Measurements from ENCODE around the gene DNAJB14. TPM values are rescaled to one million over a fixed set of nuclear protein-coding genes. Genes with fewer than 3 reads are reported as not detected.

The DNAJB14 gene
- total and polyA plus RNA-seq, 9 donors: 13.4 to 23.3 (median 18.9) TPM

DNA sequence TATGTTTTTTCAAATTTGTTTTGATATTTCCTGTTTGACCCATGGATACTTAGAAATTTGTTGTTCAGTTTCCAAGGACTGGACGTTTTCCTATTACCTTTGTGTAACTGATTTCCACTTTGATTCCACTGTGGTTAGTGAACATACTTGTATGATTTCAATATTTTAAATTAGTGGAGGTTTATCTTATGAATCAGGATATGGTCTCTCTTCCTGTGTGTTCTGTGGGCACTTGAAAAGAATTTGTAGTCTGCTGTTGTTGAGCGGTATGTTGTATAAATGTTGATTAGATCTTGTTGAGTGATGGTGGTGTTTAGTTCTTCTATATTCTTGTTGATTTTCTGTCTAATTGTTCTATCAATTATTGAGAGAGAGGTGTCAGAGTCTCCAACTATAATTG, 31.0 kb downstream of the DNAJB14 start:
- Histone ChIP-seq H3K9me3 (replicated peaks; ENCODE audit: control insufficient read depth, low read depth, low read length) (peaks cover 5% of the 10 kb centered on the region), H3K4me1 (ENCODE audit: control insufficient read depth, insufficient read depth, low read length) (no peaks in the 10 kb centered on the region), H3K4me3 (ENCODE audit: low read length) (no peak overlapping the region), H3K27ac (ENCODE audit: low read length) (no peak overlapping the region), H3K36me3 (ENCODE audit: control insufficient read depth, insufficient read depth, low read length) (peaks cover 18% of the 10 kb centered on the region), H3K27me3 (ENCODE audit: control insufficient read depth, insufficient read depth, low read length) (no peaks in the 10 kb centered on the region)
- DNase-seq: no peak
- WGBS (ENCODE audit: insufficient coverage): no CpG with 5 or more reads among the region's 2 CpGs

DNA sequence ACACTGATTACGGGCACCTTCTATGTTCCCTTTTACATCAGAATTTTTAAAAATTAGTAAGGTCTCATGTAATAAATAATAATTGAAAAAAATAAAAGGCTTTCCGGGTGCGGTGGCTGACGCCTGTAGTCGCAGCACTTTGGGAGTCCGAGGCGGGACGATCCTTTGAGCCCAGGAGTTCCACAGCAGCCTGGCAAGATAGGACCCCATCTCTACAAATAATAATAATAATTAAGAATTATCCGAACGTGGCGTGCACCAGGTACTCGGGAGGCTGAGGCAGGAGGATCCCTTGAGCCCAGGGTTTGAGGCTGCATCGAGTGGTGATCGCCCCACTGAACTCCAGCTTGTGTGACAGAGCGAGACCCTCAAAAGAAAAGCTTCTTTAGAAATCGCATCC, 51.4 kb downstream of the DNAJB14 start:
- peak overlapping the region; percentile 26 for H3K27ac ChIP-seq (ENCODE audit: low read length)
- H3K27me3 ChIP-seq (ENCODE audit: control insufficient read depth, insufficient read depth, low read length): no peaks in the 10 kb centered on the region
- no peaks in the 10 kb centered on the region for H3K9me3 ChIP-seq (replicated peaks; ENCODE audit: control insufficient read depth, low read depth, low read length)
- DNase-seq: peak; percentile 1
- peak overlapping the region; percentile 78 for H3K4me3 ChIP-seq (ENCODE audit: low read length)
- H3K36me3 ChIP-seq (ENCODE audit: control insufficient read depth, insufficient read depth, low read length): peaks cover 2% of the 10 kb centered on the region
- WGBS (ENCODE audit: insufficient coverage): 98% methylated on average over 5 of the region's 16 CpGs
- peaks cover 8% of the 10 kb centered on the region for H3K4me1 ChIP-seq (ENCODE audit: control insufficient read depth, insufficient read depth, low read length)

DNA sequence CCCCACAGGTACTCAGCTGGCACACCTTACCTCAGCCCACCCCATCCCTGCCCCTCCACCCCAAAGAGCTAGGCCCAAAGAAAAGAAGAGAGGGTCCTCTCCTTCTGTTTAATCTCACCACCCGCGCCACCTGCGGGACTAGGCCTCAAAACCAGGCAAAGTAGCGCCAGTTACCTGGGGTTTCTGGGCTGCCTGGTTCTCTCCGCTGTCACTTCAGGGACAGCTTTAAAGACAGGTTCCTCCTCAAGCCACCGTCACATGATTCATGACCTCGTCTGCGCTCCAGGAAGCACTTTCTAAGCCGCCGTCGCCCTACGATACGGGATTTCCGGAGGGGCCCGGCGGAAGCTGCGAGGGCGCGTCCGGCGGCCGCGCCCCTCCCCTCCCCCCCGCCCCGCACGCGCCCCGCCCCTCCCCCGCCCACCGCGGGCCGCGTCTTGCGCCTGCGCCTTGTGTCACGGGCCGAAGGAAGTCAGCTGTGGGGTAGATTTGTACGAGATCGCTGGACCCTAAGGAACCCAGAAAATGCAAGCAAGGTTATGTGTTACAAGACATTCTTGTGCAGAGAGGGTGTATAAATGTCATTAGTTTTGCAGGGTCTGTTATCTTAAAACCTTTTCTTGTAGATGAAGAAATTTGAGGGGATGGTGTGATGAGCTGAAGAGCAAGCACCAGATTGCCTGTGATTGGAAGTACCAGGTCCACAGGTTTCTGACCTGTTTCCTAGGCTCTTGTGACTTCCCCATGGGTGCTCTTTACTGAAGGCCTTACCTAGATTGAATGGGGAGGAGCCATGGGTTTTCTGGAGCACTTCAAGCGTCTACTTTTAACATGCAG, 52.0 kb downstream of the DNAJB14 start, which contains the start of gene LAMTOR3:
LAMTOR3 (minus strand) TSS at position 267 of the 837 bp plus-strand sequence. CDS start 464 bp downstream, outside the sequence.
- WGBS (ENCODE audit: insufficient coverage): 0% methylated on average over 7 of the region's 40 CpGs
- Histone ChIP-seq H3K9me3 (replicated peaks; ENCODE audit: control insufficient read depth, low read depth, low read length) (no peaks in the 10 kb centered on the region), H3K27me3 (ENCODE audit: control insufficient read depth, insufficient read depth, low read length) (no peaks in the 10 kb centered on the region), H3K36me3 (ENCODE audit: control insufficient read depth, insufficient read depth, low read length) (peaks cover 2% of the 10 kb centered on the region), H3K27ac (ENCODE audit: low read length) (peak within 1 kb of the TSS; percentile 57), H3K4me3 (ENCODE audit: low read length) (peak within 1 kb of the TSS; percentile 78), H3K4me1 (ENCODE audit: control insufficient read depth, insufficient read depth, low read length) (peaks cover 8% of the 10 kb centered on the region)
- peak; percentile 98 for DNase-seq

DNA sequence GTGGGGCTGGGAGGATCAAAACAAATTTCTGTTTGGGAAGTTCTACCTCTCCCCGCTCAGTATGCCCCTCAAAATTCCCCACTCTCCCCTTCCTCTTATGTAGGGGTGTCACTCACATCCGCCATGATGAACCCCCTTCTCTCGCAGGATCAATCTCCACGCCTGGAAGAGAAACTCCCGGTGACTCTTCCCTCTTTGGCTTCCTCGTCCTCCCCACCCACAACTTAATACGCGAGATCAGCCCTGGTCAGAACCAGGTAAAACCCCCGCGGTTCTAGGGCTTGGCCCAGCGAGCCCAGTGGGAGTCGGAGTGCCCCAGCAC, 52.6 kb downstream of the DNAJB14 start:
- no peak for DNase-seq

DNA sequence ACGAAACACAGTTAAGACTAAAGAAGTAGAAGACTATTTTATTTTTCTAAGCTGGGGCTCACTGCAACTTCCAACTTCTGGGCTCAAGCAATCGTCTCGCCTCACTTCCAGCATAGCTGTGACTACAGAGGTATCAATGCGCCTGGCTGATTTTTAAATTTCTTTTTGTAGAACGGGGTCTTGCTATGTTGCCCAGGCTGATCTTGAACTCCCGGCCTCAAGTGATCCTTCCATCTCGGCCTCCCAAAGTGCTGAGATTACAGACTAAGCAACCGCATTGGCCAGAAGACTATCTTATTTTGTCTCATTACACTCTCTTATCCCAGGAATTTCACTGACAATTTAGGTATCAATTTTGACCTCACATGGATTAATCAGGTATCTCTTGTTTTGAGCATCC, 53.4 kb downstream of the DNAJB14 start:
- Histone ChIP-seq H3K4me3 (ENCODE audit: low read length) (no peak overlapping the region), H3K4me1 (ENCODE audit: control insufficient read depth, insufficient read depth, low read length) (peaks cover 8% of the 10 kb centered on the region), H3K9me3 (replicated peaks; ENCODE audit: control insufficient read depth, low read depth, low read length) (no peaks in the 10 kb centered on the region), H3K36me3 (ENCODE audit: control insufficient read depth, insufficient read depth, low read length) (peaks cover 2% of the 10 kb centered on the region), H3K27ac (ENCODE audit: low read length) (no peak overlapping the region), H3K27me3 (ENCODE audit: control insufficient read depth, insufficient read depth, low read length) (no peaks in the 10 kb centered on the region)
- DNase-seq: no peak
- 94% methylated on average over 8 of the region's 8 CpGs for WGBS (ENCODE audit: insufficient coverage)

More for the DNA sequence above, 52.6 kb downstream of the DNAJB14 start:
- H3K36me3 ChIP-seq (ENCODE audit: control insufficient read depth, insufficient read depth, low read length): peaks cover 2% of the 10 kb centered on the region
- H3K9me3 ChIP-seq (replicated peaks; ENCODE audit: control insufficient read depth, low read depth, low read length): no peaks in the 10 kb centered on the region
- 0% methylated on average over 8 of the region's 12 CpGs for WGBS (ENCODE audit: insufficient coverage)
- peak overlapping the region; percentile 78 for H3K4me3 ChIP-seq (ENCODE audit: low read length)
- H3K4me1 ChIP-seq (ENCODE audit: control insufficient read depth, insufficient read depth, low read length): peaks cover 8% of the 10 kb centered on the region
- H3K27me3 ChIP-seq (ENCODE audit: control insufficient read depth, insufficient read depth, low read length): no peaks in the 10 kb centered on the region
- peak overlapping the region; percentile 57 for H3K27ac ChIP-seq (ENCODE audit: low read length)

DNA sequence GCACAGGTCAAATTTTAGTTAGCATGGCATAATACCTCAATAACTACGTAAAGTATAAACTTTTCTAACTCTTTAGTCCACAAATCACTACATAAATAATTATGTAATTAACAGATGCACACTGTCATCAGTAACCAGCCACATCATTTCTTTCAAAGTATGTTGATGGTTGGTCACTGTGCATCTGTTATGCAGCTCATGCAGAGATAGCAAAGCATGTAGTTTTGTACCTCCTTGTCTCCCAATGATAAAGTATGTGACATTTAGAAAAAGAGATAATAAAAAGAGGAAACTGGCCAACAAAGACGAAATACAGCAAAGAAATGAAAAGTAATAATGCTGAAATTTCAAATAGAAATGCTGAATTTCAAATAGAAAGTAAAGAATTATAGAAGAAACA, 55.1 kb downstream of the DNAJB14 start:
- DNase-seq: no peak
- no peak overlapping the region for H3K27ac ChIP-seq (ENCODE audit: low read length)
- no peaks in the 10 kb centered on the region for H3K9me3 ChIP-seq (replicated peaks; ENCODE audit: control insufficient read depth, low read depth, low read length)
- WGBS (ENCODE audit: insufficient coverage): 60% methylated on average over 1 of the region's 2 CpGs
- H3K36me3 ChIP-seq (ENCODE audit: control insufficient read depth, insufficient read depth, low read length): peaks cover 2% of the 10 kb centered on the region
- H3K4me3 ChIP-seq (ENCODE audit: low read length): no peak overlapping the region
- peaks cover 8% of the 10 kb centered on the region for H3K4me1 ChIP-seq (ENCODE audit: control insufficient read depth, insufficient read depth, low read length)
- no peaks in the 10 kb centered on the region for H3K27me3 ChIP-seq (ENCODE audit: control insufficient read depth, insufficient read depth, low read length)

DNA sequence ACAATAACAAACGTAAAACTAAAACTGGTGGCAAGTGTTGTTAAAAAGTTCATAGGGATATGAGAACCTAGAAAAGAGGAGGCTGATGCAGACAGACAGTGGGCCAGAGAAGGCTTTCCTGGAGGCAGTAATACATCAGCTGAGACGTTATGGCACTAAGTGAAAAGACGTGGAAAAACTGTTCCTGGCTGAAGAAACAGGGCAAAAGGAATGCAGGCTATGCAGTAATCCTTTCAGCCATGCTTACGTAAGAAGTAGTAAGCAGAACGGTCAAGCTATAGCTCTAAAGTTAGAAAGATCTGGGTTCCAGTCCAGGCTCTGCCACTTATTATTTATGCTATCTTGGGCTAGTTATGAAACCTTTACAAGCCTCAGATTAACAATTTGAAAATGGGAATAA, 58.6 kb downstream of the DNAJB14 start:
- DNase-seq: no peak
- Histone ChIP-seq H3K36me3 (ENCODE audit: control insufficient read depth, insufficient read depth, low read length) (peaks cover 7% of the 10 kb centered on the region), H3K4me1 (ENCODE audit: control insufficient read depth, insufficient read depth, low read length) (no peaks in the 10 kb centered on the region), H3K27me3 (ENCODE audit: control insufficient read depth, insufficient read depth, low read length) (no peaks in the 10 kb centered on the region), H3K9me3 (replicated peaks; ENCODE audit: control insufficient read depth, low read depth, low read length) (no peaks in the 10 kb centered on the region), H3K27ac (ENCODE audit: low read length) (no peak overlapping the region), H3K4me3 (ENCODE audit: low read length) (no peak overlapping the region)
- 47% methylated on average over 2 of the region's 5 CpGs for WGBS (ENCODE audit: insufficient coverage)

DNA sequence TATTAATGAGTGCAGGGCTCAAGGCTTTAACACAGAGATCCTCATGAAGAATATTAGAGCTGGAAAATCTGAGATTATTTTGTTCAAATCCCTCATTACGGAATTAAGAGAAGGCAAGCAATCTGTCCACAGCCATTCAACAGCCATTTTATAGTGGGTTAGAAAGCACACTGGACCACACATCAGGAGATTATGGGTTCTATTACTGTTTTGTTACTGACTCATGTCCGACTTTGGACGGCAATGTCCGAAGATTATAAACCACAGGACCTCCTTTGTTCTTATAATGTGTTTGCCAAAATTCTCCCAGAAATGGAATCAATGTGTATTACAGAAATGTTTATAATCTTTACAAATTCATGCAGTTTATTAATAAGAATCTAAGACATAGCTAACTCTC, 60.3 kb downstream of the DNAJB14 start:
- H3K27me3 ChIP-seq (ENCODE audit: control insufficient read depth, insufficient read depth, low read length): no peaks in the 10 kb centered on the region
- WGBS (ENCODE audit: insufficient coverage): no CpG with 5 or more reads among the region's 4 CpGs
- no peak overlapping the region for H3K4me3 ChIP-seq (ENCODE audit: low read length)
- no peak overlapping the region for H3K27ac ChIP-seq (ENCODE audit: low read length)
- DNase-seq: no peak
- no peaks in the 10 kb centered on the region for H3K9me3 ChIP-seq (replicated peaks; ENCODE audit: control insufficient read depth, low read depth, low read length)
- peaks cover 10% of the 10 kb centered on the region for H3K36me3 ChIP-seq (ENCODE audit: control insufficient read depth, insufficient read depth, low read length)
- no peaks in the 10 kb centered on the region for H3K4me1 ChIP-seq (ENCODE audit: control insufficient read depth, insufficient read depth, low read length)

DNA sequence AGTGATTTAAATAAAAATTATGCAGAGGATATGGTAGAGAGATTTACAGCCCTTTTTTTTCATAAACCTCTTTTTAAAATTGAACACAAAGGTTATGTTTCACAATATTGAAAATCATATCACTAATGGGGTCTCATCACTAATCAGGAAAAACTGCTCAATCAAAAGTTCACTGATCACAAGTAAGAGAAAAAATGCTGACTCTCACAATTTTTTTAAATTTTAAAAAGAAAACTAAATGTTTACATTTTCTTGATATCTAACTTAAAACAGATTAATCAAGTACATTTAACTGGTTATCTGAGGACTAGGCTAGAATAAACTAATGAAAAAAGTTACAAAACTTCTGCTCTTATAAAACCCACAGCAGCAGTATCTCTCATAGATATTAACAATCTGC, 60.7 kb downstream of the DNAJB14 start:
- no peak overlapping the region for H3K4me3 ChIP-seq (ENCODE audit: low read length)
- no peak for DNase-seq
- no peaks in the 10 kb centered on the region for H3K9me3 ChIP-seq (replicated peaks; ENCODE audit: control insufficient read depth, low read depth, low read length)
- H3K4me1 ChIP-seq (ENCODE audit: control insufficient read depth, insufficient read depth, low read length): no peaks in the 10 kb centered on the region
- H3K36me3 ChIP-seq (ENCODE audit: control insufficient read depth, insufficient read depth, low read length): peaks cover 9% of the 10 kb centered on the region
- H3K27ac ChIP-seq (ENCODE audit: low read length): no peak overlapping the region
- H3K27me3 ChIP-seq (ENCODE audit: control insufficient read depth, insufficient read depth, low read length): no peaks in the 10 kb centered on the region

DNA sequence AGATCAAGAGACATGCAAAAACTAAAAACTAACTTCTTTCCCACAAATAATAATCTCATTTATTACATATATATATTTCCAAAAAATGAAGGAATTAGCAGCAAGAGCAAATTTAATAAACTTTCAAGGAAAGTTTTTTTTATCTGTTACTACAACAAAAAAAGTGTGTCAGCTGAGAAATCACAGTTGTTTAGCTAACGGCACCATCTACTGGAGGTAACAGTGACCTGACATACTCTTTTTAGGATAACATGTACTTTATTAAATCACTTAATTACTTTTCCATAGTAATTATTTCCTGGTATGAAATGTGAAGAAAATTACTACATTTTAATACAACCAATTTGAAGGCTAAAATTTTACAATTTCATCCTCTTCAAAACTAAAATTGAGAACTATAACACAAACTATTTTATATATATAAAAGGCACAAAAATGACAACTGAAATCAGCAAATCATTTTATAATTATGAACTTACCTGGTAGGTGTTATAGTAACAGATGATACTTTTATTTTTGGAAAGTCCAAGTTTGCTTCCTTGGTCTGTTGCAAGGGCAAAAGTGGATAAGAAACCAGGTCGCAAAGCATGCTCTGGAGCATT, 61.3 kb downstream of the DNAJB14 start:
- WGBS (ENCODE audit: insufficient coverage): no CpG with 5 or more reads among the region's 2 CpGs
- H3K27ac ChIP-seq (ENCODE audit: low read length): no peak overlapping the region
- H3K4me3 ChIP-seq (ENCODE audit: low read length): no peak overlapping the region
- H3K4me1 ChIP-seq (ENCODE audit: control insufficient read depth, insufficient read depth, low read length): no peaks in the 10 kb centered on the region
- no peaks in the 10 kb centered on the region for H3K27me3 ChIP-seq (ENCODE audit: control insufficient read depth, insufficient read depth, low read length)
- peak; percentile 35 for DNase-seq
- H3K9me3 ChIP-seq (replicated peaks; ENCODE audit: control insufficient read depth, low read depth, low read length): no peaks in the 10 kb centered on the region
- H3K36me3 ChIP-seq (ENCODE audit: control insufficient read depth, insufficient read depth, low read length): peaks cover 13% of the 10 kb centered on the region

Measured in muscle of leg (tissue), 11 donors.